CD4-positive, alpha-beta T cell treated with Interleukin-15 for 4 hours (primary cell): ENCODE data around the gene BRAF.
"Not testable (repeated sequence)": the region's sequence is repeated elsewhere in the genome, so short reads cannot be mapped to it uniquely, and the experiment has no call there.

Experiments
- DNase-seq: peaks from one replicate; pipeline ENCODE4 v3.0.0-alpha.2; 2020; ENCODE audit warnings: low spot score

Gene BRAF

GRCh38 chr7:140918236-140918635 lies 6.5 kb downstream of the BRAF start:
- DNase-seq = no peak

- DNase-seq = no peak
These were observed 7.5 kb downstream of the BRAF start for GRCh38 chr7:140917258-140917657.

GRCh38 chr7:140915935-140916555 lies 8.7 kb downstream of the BRAF start:
- DNase-seq = no peak

GRCh38 chr7:140914083-140914482 lies 10.6 kb downstream of the BRAF start:
- no peak for DNase-seq

- DNase-seq = not testable (repeated sequence)
These were observed 11.2 kb downstream of the BRAF start for GRCh38 chr7:140913596-140913928.

- no peak for DNase-seq
These were observed 13.0 kb downstream of the BRAF start for GRCh38 chr7:140911746-140912145.

GRCh38 chr7:140909476-140910161 lies 15.1 kb downstream of the BRAF start:
- no peak for DNase-seq

GRCh38 chr7:140908361-140908760 lies 16.4 kb downstream of the BRAF start:
- DNase-seq = no peak

GRCh38 chr7:140903741-140904480 lies 20.8 kb downstream of the BRAF start:
- DNase-seq = no peak

GRCh38 chr7:140902303-140902953 lies 22.3 kb downstream of the BRAF start:
- DNase-seq = no peak

GRCh38 chr7:140901941-140902302 lies 22.8 kb downstream of the BRAF start:
- no peak for DNase-seq

GRCh38 chr7:140899883-140900282 lies 24.8 kb downstream of the BRAF start:
- no peak for DNase-seq

GRCh38 chr7:140898786-140899536 lies 25.8 kb downstream of the BRAF start:
- DNase-seq = no peak

- DNase-seq = no peak
These were observed 27.7 kb downstream of the BRAF start for GRCh38 chr7:140896996-140897395.

GRCh38 chr7:140889645-140890044 lies 35.1 kb downstream of the BRAF start:
- no peak for DNase-seq

GRCh38 chr7:140889150-140889549 lies 35.6 kb downstream of the BRAF start:
- DNase-seq = no peak

- no peak for DNase-seq
These were observed 36.6 kb downstream of the BRAF start for GRCh38 chr7:140888087-140888486.

- no peak for DNase-seq
These were observed 38.9 kb downstream of the BRAF start for GRCh38 chr7:140885735-140886334.

GRCh38 chr7:140883378-140883777 lies 41.4 kb downstream of the BRAF start:
- DNase-seq = no peak

- DNase-seq = not testable (repeated sequence)
These were observed 41.9 kb downstream of the BRAF start for GRCh38 chr7:140882834-140883233.

- no peak for DNase-seq
These were observed 43.1 kb downstream of the BRAF start for GRCh38 chr7:140881507-140882228.
